Measurements from ENCODE around the gene HECTD4.
"Not testable (repeated sequence)": the region's sequence is repeated elsewhere in the genome, so short reads cannot be mapped to it uniquely, and the experiment has no call there.

HECTD4 gene

DNA sequence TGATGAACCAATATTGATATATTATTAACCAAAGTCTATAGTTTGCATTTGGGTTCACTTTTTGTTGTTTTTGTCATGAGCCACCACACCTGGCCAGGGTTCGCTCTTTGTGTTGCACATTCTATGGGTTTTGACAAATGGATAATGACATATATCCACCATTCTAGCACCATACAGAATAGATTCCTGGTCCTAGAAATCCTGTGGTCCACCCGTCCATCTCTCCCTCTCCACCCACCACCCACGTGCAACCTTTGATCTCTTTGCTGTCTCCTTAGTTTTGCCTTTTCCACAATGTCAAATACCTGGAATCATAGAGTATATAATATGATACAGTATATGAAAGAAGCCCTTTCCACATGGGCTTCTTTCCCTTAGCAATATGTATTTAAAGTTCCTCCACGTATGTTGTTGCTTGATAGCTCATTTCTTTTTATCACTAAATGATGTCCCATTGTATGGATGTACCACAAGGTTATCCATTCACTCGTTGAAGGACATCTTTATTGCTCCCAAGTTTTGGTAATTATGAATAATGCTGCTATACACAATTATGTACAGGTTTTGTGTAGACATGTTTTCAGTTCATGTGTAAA lies 19.8 kb upstream of the HECTD4 start:
- DNase-seq = no peak

DNA sequence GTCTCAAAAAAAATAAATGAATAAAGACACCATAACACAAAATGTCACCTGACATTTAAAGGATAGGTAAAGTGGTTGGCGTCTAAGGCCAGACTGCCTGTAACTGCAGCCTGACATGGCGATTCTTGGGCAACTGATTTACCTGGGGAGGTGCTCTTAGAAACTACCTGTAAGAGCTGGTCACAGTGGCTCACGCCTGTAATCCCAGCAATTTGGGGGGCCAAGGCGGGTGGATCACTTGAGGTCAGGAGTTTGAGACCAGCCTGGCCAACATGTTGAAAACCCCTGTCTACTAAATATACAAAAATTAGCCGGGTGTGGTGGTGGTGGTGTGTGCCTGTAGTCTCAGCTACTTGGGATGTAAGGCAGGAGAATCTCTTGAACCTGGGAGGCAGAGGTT lies 18.8 kb upstream of the HECTD4 start:
- no peak for DNase-seq

DNA sequence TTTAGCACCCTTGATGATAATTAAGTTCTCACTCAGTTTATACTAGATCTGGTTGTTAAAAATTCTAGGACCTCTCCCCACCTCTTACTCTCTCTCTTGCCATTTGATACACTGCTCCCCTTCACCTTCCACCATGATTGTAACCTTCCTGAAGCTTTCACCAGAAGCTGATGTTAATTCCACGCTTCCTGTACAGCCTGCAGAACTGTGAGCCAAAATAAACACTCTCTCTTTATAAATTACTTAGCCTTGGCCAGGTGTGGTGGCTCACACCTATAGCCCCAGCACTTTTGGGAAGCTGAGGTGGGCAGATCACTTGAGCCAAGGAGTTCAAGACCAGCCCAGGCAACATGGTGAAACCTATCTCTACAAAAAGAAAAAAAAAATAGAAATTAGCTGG lies 11.1 kb upstream of the HECTD4 start:
- DNase-seq = no peak

DNA sequence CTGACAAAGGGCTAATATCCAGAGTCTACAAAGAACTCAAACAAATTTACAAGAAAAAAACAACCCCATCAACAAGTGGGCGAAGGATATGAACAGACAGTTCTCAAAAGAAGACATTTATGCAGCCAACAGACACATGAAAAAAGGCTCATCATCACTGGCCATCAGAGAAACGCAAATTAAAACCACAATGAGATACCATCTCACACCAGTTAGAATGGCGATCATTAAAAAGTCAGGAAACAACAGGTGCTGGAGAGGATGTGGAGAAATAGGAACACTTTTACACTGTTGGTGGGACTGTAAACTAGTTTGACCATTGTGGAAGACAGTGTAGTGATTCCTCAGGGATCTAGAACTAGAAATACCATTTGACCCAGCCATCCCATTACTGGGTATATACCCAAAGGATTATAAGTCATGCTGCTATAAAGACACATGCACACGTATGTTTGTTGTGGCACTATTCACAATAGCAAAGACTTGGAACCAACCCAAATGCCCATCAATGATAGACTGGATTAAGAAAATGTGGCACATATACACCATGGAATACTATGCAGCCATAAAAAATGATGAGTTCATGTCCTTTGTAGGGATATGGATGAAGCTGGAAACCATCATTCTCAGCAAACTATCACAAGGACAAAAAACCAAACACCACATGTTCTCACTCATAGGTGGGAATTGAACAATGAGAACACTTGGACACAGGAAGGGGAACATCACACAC lies 7.9 kb upstream of the HECTD4 start:
- not testable (repeated sequence) for DNase-seq

DNA sequence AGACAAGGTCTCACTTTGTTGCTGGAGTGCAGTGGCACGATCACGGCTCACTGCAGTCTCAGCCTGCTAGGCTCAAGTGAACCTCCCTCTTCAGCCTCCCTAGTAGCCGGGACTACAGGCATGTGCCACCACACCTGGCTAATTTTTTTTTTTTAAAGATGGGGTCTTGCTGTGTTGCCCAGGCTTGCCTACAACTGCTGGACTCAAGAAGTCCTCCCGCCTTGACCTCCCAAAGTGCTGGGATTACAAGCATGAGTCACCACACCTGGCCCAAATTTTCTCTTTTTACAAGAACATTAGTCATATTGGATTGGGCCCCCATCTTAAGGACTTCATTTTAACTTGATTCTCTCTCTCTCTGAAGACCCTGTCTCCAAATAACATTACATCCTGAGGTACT lies 7.0 kb upstream of the HECTD4 start:
- DNase-seq = no peak

DNA sequence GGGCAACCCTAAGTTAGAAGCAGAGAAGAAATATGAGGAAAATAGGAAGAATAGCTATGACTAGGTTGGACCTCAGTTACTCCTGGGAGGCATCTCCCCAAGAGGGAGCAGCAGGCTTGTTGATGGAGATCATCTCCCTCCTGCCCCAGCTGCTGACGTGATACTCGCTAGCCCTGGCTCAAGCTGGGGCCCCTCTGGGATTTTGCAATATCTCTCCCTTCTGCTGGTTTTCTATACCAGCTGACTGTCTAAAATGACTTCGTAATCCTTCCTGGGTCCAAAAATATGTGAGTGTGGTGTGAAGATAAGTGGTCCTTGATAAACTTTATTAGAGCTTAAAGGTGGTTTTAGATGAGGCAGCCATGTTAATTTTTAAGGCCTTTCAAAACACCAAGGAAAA lies 4.5 kb upstream of the HECTD4 start:
- DNase-seq = no peak

DNA sequence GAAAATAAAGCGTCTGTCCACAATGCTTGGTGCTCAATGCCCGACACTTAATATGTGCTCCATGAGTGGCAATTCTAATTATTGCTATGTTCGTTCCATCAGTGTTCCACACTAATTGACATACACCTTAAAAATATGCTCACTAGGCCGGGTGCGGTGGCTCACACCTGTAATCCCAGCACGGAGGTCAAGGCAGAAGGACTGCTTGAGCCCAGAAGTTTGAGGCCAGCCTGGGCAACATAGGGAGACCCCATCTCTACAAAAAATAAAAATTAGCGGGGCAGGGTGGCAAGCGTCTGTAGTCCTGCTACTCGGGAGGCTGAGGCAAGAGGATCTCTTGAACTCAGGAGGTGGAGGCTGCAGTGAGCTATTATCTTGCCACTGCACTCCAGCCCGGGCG lies 635 bp upstream of the HECTD4 start:
- DNase-seq = no peak

DNA sequence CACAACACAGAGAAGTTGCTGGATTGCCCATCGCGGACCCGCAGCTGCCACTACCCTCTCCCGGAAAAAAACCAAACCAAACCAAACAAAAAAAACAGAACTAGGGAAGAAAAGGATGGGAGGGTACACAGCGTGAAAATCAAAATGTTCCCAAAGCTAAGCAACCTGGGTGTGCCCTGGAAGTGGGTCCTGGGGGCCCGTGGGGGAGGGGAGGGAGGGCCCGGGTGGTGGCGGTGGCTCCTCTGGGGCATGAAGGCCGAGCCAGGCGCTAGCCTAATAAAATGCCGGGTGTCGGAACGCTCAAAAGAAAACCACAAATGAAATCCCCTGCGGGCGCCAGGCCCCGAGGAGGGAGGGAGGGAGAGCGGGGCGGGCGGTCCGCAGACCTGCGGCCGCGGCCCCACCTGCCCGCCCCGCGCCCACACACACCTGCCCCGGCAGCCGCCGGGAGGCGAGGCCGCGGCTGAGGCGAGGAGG lies 787 bp downstream of the HECTD4 start:
- DNase-seq = peak; percentile 46

DNA sequence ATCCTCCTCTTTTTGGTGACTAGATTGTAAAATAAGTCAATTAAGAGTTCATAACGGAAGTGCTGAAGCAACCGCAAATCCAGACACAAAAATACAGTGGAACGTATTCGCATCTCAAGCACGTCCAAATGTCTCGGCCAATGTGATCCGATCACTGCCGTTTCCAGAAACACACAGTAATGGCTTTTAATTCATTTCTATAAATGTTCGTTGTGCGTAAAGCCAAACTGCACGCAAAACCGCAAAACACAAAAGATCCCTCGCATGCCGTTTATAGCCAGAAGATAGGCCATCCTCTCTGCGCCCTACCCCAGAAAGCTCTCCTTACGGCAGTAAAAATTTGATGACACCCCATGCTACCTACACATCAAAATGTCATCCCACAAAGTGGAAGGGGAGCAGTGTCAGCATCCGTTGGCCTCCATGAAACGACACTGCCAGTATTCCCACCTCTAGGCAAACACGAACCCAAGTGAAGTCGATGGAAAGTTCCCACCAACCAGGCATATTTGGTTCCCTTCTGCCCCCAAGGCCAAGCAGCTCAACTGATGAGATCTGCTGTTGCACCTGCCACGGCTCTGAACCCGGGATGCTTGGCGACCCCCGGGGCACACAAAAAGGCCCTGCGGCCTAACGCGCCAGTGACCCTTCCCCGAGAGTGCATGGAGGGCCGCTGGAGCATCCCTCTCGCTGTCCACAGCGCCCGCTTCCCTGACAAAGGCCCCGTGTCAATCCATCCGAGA lies 1.4 kb downstream of the HECTD4 start:
- DNase-seq = peak; percentile 35

DNA sequence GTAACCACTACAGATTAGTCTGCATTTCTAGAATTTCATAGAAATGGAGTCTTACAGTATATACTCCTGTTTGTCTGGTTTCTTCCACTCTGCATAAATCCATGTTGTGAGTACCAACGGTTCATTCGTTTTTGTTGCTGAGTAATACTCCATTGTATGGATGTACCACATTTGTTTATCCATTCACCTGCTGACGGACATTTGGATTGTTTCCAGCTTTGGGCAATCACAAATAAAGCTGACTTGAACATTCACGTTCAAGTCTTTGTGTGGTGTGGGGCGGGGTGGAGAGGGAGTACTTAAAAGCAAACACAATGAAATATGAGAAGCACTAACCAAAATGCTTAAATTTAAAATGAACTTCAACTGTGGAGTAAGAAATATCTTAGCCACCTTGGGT lies 7.1 kb downstream of the HECTD4 start:
- DNase-seq = no peak

DNA sequence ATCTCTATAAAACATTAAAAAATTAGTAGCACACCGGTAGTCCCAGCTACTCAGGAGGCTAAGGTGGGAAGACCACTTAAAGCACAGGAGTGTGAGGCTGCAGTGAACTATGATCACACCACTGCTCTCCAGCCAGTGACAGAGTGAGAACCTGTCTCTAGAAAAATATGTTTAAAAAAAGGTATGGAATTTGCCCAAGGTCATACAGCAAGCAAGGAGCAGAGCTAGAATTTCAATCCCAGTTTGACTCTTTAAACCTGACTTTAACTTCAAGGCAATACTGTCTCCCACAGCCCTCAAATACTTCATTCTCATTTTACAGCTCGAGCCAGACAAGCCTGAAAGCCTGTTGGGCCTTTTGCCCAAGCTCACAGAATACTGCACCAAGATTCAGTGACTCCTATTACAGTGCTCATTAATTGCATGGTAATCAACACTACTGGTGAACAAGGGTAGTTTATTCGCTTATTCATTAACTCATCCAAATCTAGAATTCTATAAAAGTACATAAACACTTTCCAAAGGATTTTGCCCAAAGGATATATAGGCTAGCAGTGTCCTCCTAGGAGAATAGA lies 8.0 kb downstream of the HECTD4 start:
- no peak for DNase-seq

DNA sequence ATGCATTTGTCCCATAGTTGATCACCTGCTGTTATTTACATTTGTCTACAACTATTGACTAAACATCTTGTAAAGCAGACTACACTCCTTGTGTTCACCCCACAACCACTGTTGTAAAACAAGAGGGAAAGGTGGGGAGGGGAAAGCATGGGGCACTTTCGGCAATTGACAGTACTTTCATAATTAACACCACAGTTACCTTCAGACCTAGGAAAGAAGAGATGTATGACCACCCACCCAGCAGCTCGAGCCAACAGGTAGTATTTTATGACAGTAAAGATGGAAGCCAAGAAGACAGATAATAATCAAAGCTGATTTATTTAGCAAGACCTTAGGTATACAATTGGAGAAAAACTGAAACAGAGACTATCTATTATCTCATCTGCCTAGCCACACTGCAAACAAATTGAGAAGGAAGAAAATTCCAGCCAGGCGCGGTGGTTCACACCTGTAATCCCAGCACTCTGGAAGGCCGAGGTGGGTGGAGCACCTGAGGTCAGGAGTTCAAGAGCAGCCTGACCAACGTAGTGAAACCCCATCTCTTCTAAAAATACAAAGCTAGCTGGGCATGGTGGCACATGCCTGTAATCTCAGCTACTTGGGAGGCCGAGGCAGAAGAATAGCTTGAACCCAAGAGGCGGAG lies 11.2 kb downstream of the HECTD4 start:
- DNase-seq = no peak

DNA sequence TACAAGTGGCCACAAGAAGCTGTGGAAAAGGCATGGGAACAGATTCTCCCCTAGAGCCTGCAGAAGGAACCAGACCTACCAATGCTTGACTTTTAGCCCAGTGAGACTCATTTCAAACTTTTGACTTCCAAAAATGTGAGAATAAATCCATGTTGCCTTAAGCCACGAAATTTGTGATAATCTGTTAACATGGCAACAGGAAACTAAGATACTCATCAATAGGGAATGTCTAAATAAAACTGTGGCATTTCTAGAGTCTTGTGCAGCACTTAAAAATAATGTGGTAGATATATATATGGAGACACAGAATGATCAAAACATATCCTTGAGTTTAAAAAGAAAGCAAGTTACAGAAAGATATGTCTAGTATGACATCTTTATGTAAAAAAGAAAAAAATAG lies 12.0 kb downstream of the HECTD4 start:
- DNase-seq = no peak

DNA sequence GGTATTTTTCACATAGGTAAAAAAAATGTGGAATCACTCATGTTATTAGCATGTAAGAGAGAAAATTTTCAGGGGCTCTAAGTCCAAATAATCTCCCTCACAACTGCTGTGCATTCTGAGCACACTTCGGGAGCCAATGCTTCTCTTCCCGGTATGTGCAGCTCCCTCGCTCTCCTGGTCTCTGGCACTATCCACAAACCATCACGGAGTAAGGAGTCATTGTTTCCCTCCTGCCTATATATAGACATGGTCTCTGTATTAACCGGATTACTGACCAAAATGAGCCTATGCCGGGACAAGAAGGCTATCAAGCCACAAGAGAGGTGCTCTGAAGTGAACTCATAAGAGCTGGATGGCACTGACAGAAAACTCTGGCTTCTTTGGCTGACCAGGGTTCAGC lies 13.4 kb downstream of the HECTD4 start:
- DNase-seq = no peak

DNA sequence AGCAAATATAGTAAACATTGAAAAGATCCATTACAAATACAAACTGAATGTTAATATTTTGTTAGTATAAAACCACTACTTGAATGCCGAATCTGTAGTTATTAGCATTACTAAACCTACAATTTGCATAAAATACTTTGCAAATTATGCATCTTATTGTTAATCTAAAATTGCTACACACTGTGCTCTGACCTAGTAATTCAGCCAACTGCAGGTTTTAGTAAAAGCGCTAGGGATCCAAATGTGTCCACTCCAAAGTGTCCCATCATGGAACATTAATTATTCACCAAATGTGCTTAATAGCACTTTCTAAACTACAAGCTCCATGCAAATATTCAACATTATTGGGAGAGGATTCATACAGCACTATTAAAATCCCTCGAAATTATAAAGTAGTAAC lies 14.3 kb downstream of the HECTD4 start:
- no peak for DNase-seq

DNA sequence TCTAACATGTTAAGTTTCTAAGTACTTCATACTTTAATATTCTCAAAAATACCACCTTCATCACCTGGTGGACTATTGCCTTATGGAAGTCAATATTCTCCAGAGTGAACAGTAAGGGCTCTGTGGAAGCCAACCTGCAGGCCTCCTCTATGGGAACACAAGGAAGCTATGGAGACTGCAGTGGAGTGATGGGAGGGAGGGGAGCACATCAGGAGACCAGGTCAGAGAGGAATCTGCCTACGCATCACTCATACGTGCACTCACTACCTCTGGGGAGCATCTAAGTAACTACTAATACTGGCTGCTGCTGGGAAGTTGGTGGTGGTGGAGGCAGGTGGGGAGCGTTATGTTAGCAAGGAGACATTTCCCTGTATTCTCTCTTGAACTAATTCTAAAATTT lies 19.9 kb downstream of the HECTD4 start:
- no peak for DNase-seq

DNA sequence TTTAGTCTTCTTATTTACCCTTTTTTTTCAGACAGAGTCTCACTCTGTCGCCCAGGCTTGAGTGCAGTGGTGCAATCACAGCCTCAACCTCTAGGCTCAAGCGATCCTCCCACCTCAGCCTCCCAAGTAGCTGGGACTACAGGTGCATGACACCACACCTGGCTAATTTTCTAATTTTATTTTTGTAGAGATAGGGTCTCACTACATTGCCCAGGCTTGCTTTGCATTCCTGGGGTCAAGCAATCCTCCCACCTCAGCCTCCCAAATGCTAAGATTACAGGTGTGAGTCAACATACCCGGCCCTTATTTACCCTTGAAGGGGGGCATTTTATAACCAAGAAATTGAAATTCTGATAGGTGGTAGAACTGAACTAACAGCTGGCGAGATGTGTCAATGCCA lies 21.0 kb downstream of the HECTD4 start:
- no peak for DNase-seq

DNA sequence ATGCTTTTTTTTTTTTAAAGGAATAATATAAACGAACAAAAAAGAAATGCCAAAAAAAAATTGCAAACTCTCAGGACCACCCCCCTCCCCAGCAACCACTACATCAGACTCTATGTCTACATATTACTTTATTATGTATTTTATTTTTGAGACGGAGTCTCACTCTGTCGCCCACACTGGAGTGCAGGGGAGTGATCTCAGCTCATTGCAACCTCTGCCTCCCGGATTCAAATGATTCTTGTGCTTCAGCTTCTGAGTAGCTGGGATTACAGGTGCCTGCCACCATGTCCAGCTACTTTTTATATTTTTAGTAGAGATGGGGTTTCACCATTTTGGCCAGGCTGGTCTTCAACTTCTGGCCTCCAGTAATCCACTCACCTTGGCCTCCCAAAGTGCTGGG lies 22.9 kb downstream of the HECTD4 start:
- no peak for DNase-seq

DNA sequence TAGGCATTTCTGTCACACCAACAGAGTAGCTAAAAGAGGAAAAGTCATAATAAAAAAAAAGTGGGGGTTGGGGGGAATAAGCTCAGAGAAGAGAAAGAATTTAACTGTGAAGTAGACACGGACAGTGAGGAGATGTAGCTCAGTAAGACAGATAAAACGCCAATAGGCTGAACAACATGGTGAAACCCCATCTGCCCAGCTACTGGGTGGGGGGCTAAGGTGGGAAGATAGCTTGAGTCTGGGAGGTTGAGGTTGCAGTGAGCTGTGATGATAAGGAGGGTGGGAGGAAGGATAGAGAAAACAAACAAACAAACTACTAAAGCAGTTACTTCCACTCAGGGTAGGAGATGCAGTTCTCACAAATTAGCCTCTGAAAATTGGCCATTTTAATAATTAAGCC lies 25.0 kb downstream of the HECTD4 start:
- DNase-seq = no peak

DNA sequence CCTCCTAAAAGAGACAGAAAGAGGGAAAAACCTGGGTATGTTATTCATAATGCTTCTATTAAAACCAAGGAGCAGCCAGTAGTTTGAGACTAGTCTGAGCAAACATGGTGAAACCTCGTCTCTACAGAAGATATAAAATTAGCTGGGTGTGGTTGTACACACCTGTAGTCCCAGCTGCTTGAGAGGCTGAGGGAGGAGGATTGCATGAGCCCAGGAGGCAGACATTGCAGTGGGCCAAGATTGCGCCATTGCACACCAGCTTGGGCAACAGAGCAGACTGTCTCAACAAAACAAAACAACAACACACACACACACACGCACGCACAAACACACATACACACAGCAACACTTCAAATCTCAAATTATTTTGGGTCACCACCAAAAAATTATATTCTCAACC lies 27.8 kb downstream of the HECTD4 start:
- DNase-seq = no peak

DNA sequence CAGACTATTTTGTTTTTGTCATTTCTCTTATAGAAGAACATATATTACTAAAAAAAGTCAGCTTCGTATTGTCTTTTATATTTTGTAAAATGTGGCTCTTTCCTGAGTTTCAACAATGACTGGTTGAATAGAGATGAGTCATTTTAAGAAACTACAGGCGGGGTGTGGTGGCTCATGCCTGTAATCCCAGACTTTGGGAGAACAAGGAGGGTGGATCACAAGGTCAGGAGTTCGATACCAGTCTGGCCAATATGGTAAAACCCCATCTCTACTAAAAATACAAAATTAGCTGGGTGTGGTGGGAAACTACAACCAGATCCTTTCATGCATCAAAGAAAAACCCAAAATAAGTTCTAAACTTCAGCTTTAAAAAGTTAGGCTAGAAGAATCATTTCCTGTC lies 28.8 kb downstream of the HECTD4 start:
- no peak for DNase-seq

DNA sequence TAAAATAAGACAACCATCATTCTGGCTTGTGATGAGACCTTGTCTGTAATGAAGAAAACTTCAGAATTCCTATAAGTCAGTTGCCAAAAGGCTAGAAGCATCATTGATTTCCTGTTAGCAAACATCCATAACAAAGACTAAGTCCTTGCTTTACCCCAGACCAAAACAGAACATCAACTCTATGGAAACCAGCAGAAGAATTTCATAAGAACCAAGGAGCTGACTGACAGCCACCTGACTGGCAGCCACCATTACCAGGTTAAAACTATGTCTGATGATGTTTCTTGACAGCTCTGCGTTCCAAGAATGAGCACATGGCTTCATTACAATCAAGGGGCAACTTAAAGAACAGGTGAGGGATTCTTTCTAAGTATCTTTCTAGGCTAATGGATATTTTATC lies 29.3 kb downstream of the HECTD4 start:
- DNase-seq = no peak

Data from NCI-H526 treated with DMSO at 0.1 percent for 48 hours (cell line).